Astrocyte (in vitro differentiated cells and primary cell): ENCODE results near the gene MKRN2. TPM values are rescaled to one million over a fixed set of nuclear protein-coding genes. Genes with fewer than 3 reads are reported as not detected.

Experiments
- DNase-seq: peaks from one replicate; pipeline ENCODE4 v3.0.0-alpha.2; 2010; ENCODE audit warnings: low read depth
- FAIRE-seq: peaks from 2 replicates; lab custom pipeline; 2011; peaks lifted over from hg19 to GRCh38; lab: Jason Lieb, UNC
- H2AFZ ChIP-seq: 2 replicates; pipeline ENCODE4 v1.6.0; 2012; ENCODE audit warnings: low read depth, low read length, inconsistent platforms
- H3K27ac ChIP-seq: 2 replicates; pipeline ENCODE4 v1.5.1; 2011; ENCODE audit warnings: low read depth, low read length, inconsistent platforms
- H3K27me3 ChIP-seq: 2 replicates; pipeline ENCODE4 v1.6.0; 2011; ENCODE audit warnings: low read length, inconsistent platforms; ENCODE audit not compliant: insufficient read depth
- H3K36me3 ChIP-seq: 2 replicates; pipeline ENCODE4 v1.5.1; 2011; ENCODE audit warnings: low read length, inconsistent platforms; ENCODE audit not compliant: insufficient read depth
- H3K4me1 ChIP-seq: 2 replicates; pipeline ENCODE4 v1.5.1; 2011; ENCODE audit warnings: low read length, inconsistent platforms; ENCODE audit not compliant: insufficient read depth
- H3K4me2 ChIP-seq: 2 replicates; pipeline ENCODE4 v1.6.0; 2012; ENCODE audit warnings: low read length, inconsistent platforms
- H3K4me3 ChIP-seq: 2 replicates; pipeline ENCODE4 v1.5.1; 2011; ENCODE audit warnings: low read depth, mild to moderate bottlenecking, low read length, inconsistent platforms; ENCODE audit not compliant: insufficient read depth
- H3K79me2 ChIP-seq: 2 replicates; pipeline ENCODE4 v1.6.0; 2012; ENCODE audit warnings: mild to moderate bottlenecking, low read length, inconsistent platforms; ENCODE audit not compliant: insufficient read depth
- H3K9ac ChIP-seq: 2 replicates; pipeline ENCODE4 v1.6.0; 2012; ENCODE audit warnings: mild to moderate bottlenecking, low read length, inconsistent platforms
- H3K9me3 ChIP-seq: 2 replicates; pipeline ENCODE4 v1.5.1; 2012; ENCODE audit warnings: low read depth, mild to moderate bottlenecking, low read length, inconsistent platforms; ENCODE audit not compliant: insufficient read depth
- H4K20me1 ChIP-seq: 2 replicates; pipeline ENCODE4 v1.6.0; 2012; ENCODE audit warnings: low read length, inconsistent platforms; ENCODE audit not compliant: insufficient read depth
- H3K27ac Mint-ChIP-seq: one replicate; pipeline ENCODE4 v1.8.0; 2021; ENCODE audit warnings: mild to moderate bottlenecking, mixed read lengths; ENCODE audit not compliant: unreplicated experiment
- H3K27me3 Mint-ChIP-seq: one replicate; pipeline ENCODE4 v1.8.0; 2021; ENCODE audit warnings: low read depth, mixed read lengths; ENCODE audit not compliant: unreplicated experiment
- H3K36me3 Mint-ChIP-seq: one replicate; pipeline ENCODE4 v1.8.0; 2021; ENCODE audit warnings: low read depth, mixed read lengths; ENCODE audit not compliant: unreplicated experiment
- H3K4me1 Mint-ChIP-seq: one replicate; pipeline ENCODE4 v1.8.0; 2021; ENCODE audit warnings: low read depth, mixed read lengths; ENCODE audit not compliant: unreplicated experiment
- H3K4me3 Mint-ChIP-seq: one replicate; pipeline ENCODE4 v1.8.0; 2021; ENCODE audit warnings: mild to moderate bottlenecking, moderate library complexity, mixed read lengths; ENCODE audit not compliant: unreplicated experiment
- H3K9me3 Mint-ChIP-seq: one replicate; pipeline ENCODE4 v1.8.0; 2021; ENCODE audit warnings: mild to moderate bottlenecking, mixed read lengths; ENCODE audit not compliant: unreplicated experiment
- CTCF ChIP-seq: IDR thresholded peaks from 2 replicates; pipeline ENCODE4 v1.5.1; 2011; ENCODE audit warnings: low read depth, mild to moderate bottlenecking, inconsistent platforms, low read length, moderate library complexity; ENCODE audit not compliant: insufficient read depth
- EZH2 ChIP-seq: IDR thresholded peaks from 2 replicates; pipeline ENCODE4 v1.6.1; 2012; ENCODE audit warnings: mild to moderate bottlenecking, low read length, inconsistent platforms; ENCODE audit not compliant: insufficient read depth
- total RNA-seq: library from RNA; stranded (reverse); gene quantifications from 2 replicates; pipeline ENCODE4 v1.2.1, GENCODE V29; 2021

Gene MKRN2
- total RNA-seq, 1 donor from 2014 or later = 36.7 TPM

GRCh38 chr3:12569836-12570235 is 12.9 kb downstream of the MKRN2 start:
- no peak for TF ChIP-seq EZH2
- TF ChIP-seq CTCF = no peak
- H3K4me1 Mint-ChIP-seq = peaks cover 17% of the 10 kb centered on the region
- no peak overlapping the region for H3K4me3 Mint-ChIP-seq
- no peaks in the 10 kb centered on the region for H3K27me3 Mint-ChIP-seq
- H4K20me1 ChIP-seq = peaks cover 67% of the 10 kb centered on the region
- H3K27ac ChIP-seq = no peak overlapping the region
- no peaks in the 10 kb centered on the region for H3K9me3 ChIP-seq
- H3K79me2 ChIP-seq = peaks cover 61% of the 10 kb centered on the region
- no peak overlapping the region for H3K9ac ChIP-seq
- peaks cover 3% of the 10 kb centered on the region for H3K9me3 Mint-ChIP-seq
- H3K27me3 ChIP-seq = no peaks in the 10 kb centered on the region
- peaks cover 29% of the 10 kb centered on the region for H3K36me3 Mint-ChIP-seq
- H2AFZ ChIP-seq = no peak overlapping the region
- H3K27ac Mint-ChIP-seq = no peak overlapping the region
- H3K4me3 ChIP-seq = no peak overlapping the region
- peaks cover 36% of the 10 kb centered on the region for H3K36me3 ChIP-seq
- no peak overlapping the region for H3K4me2 ChIP-seq
- no peaks in the 10 kb centered on the region for H3K4me1 ChIP-seq
- no peak for DNase-seq
- FAIRE-seq = no peak

- Histone ChIP-seq H3K4me1 (peaks cover 5% of the 10 kb centered on the region), H3K9ac (no peak overlapping the region), H3K27me3 (no peaks in the 10 kb centered on the region), H3K9me3 (no peaks in the 10 kb centered on the region), H3K4me2 (no peak overlapping the region), H3K4me3 (no peak overlapping the region), H3K27ac (no peak overlapping the region), H3K79me2 (peaks cover 44% of the 10 kb centered on the region), H3K36me3 (peaks cover 44% of the 10 kb centered on the region), H2AFZ (no peak overlapping the region), H4K20me1 (peaks cover 66% of the 10 kb centered on the region)
- TF ChIP-seq EZH2 = no peak
- no peak for TF ChIP-seq CTCF
- FAIRE-seq (no peak), DNase-seq (no peak)
- H3K36me3 Mint-ChIP-seq = peaks cover 37% of the 10 kb centered on the region
- peak overlapping the region; percentile 60 for H3K27ac Mint-ChIP-seq
- no peaks in the 10 kb centered on the region for H3K27me3 Mint-ChIP-seq
- peaks cover 3% of the 10 kb centered on the region for H3K9me3 Mint-ChIP-seq
- peak overlapping the region; percentile 23 for H3K4me3 Mint-ChIP-seq
- peaks cover 15% of the 10 kb centered on the region for H3K4me1 Mint-ChIP-seq
Observed at GRCh38 chr3:12571986-12572385, 15.1 kb downstream of the MKRN2 start.

GRCh38 chr3:12574131-12574530 is 17.2 kb downstream of the MKRN2 start:
- Histone ChIP-seq H3K27ac (no peak overlapping the region), H3K36me3 (peaks cover 51% of the 10 kb centered on the region), H3K4me3 (no peak overlapping the region), H2AFZ (no peak overlapping the region), H4K20me1 (peaks cover 66% of the 10 kb centered on the region), H3K27me3 (no peaks in the 10 kb centered on the region), H3K4me2 (no peak overlapping the region), H3K9me3 (no peaks in the 10 kb centered on the region), H3K4me1 (peaks cover 5% of the 10 kb centered on the region), H3K79me2 (peaks cover 24% of the 10 kb centered on the region), H3K9ac (no peak overlapping the region)
- H3K27me3 Mint-ChIP-seq = no peaks in the 10 kb centered on the region
- FAIRE-seq (no peak), DNase-seq (no peak)
- H3K4me3 Mint-ChIP-seq = no peak overlapping the region
- peaks cover 35% of the 10 kb centered on the region for H3K36me3 Mint-ChIP-seq
- peak overlapping the region; percentile 44 for H3K27ac Mint-ChIP-seq
- TF ChIP-seq EZH2 = no peak
- TF ChIP-seq CTCF = no peak
- no peaks in the 10 kb centered on the region for H3K9me3 Mint-ChIP-seq
- H3K4me1 Mint-ChIP-seq = peaks cover 14% of the 10 kb centered on the region
